ENCODE data around the gene HAND1. TPM values are rescaled to one million over a fixed set of nuclear protein-coding genes. Genes with fewer than 3 reads are reported as not detected.

Gene HAND1
- polyA plus RNA-seq, 1 experiment = not detected

DNA sequence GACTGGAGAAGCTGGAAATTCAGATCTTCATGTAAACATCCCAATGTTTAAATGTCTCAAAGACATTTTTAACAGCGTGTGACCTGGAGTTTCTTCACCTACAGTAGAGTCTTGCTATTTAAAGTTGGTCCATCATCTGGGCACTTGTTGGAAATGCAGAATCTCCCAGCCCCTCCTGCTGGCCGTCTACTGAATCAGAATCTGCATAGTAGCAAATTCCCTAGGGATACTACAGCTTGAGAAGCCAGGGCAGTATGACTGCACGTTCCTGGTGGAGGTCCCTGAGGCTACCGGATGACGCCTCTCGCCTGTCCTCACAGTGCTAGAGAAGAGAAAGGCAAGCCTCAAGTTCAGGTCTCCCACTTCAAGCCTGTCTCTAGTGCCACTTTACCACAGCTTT, 16.5 kb downstream of the HAND1 start:
- TF ChIP-seq CTCF (IDR thresholded peaks at IDR 0.05; ENCODE audit: low read depth, low read length) = peak; percentile 47
- no peaks in the 10 kb centered on the region for H3K27me3 ChIP-seq (ENCODE audit: control insufficient read depth, insufficient read depth, low read length)
- DNase-seq (ENCODE audit: low read depth, low spot score) = no peak
- no peak overlapping the region for H3K27ac ChIP-seq (ENCODE audit: low read depth, low read length)
- H3K4me3 ChIP-seq (ENCODE audit: low read depth, low read length) = no peak overlapping the region
- H3K9me3 ChIP-seq (ENCODE audit: control insufficient read depth, insufficient read depth, low read length) = no peaks in the 10 kb centered on the region
- POLR2A ChIA-PET = no interaction called here
- CTCF ChIA-PET = interaction anchor here (1.0 to 9.3 kb wide), 3 partner anchors 60 to 389 kb away, joined by 3 to 68 read pairs (median 4); no protein-coding TSS in a partner anchor

GRCh38 chr5:154460172-154460571, 17.9 kb downstream of the HAND1 start:
- ChIA-PET POLR2A (no interaction called here), CTCF (interaction anchor here (1.3 to 9.3 kb wide), 2 partner anchors 61 to 387 kb away, joined by 4 to 68 read pairs; no protein-coding TSS in a partner anchor)
- TF ChIP-seq CTCF (IDR thresholded peaks at IDR 0.05; ENCODE audit: low read depth, low read length) = no peak
- H3K27ac ChIP-seq (ENCODE audit: low read depth, low read length) = no peak overlapping the region
- no peak overlapping the region for H3K4me3 ChIP-seq (ENCODE audit: low read depth, low read length)
- no peaks in the 10 kb centered on the region for H3K9me3 ChIP-seq (ENCODE audit: control insufficient read depth, insufficient read depth, low read length)
- no peak for DNase-seq (ENCODE audit: low read depth, low spot score)
- no peaks in the 10 kb centered on the region for H3K27me3 ChIP-seq (ENCODE audit: control insufficient read depth, insufficient read depth, low read length)

DNA sequence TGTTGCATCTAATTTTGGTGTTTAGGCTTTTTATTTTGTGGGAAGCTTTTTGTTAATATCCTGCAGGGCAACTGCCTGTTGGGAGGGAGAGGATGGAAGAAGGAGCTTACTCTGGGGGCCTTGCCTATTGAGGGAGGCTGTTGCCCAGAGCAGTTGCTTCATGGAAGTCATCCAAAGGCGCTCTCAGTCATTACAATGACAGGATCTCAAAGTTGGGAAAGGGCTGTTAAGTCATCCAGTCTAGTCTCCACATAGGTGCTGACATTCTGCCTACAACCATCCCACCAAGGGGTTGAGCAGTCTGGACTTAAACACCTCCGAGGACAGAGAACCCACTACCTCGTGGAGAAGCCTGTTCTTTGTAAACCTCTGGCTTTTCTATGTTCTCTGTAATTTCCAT, 19.0 kb downstream of the HAND1 start:
- Histone ChIP-seq H3K4me3 (ENCODE audit: low read depth, low read length) (no peak overlapping the region), H3K9me3 (ENCODE audit: control insufficient read depth, insufficient read depth, low read length) (no peaks in the 10 kb centered on the region), H3K27ac (ENCODE audit: low read depth, low read length) (no peak overlapping the region), H3K27me3 (ENCODE audit: control insufficient read depth, insufficient read depth, low read length) (no peaks in the 10 kb centered on the region)
- POLR2A ChIA-PET = no interaction called here
- DNase-seq (ENCODE audit: low read depth, low spot score) = no peak
- CTCF ChIA-PET = interaction anchor here (2.0 to 3.9 kb wide), 2 partner anchors 8 to 9 kb away, joined by 4 to 22 read pairs; no protein-coding TSS in a partner anchor
- TF ChIP-seq CTCF (IDR thresholded peaks at IDR 0.05; ENCODE audit: low read depth, low read length) = no peak

DNA sequence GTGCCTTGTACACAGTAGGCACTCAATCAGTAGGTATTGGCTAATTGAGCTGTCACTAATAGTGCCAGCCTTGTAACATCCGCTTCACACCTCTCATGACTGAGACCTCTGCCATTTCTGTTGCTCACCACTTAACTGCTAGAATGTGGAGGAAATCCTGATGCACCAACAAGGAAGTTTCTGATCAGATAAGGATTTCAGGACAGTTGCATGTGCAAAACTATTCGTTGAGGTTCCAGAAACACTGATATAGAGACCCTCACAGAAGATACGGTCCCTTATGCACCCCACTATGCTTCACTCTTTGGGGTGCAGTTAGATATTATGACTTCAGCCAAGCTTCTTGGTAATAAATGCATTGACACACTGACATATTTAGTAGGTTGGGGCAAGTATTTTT, 21.5 kb downstream of the HAND1 start:
- Histone ChIP-seq H3K27ac (ENCODE audit: low read depth, low read length) (no peak overlapping the region), H3K27me3 (ENCODE audit: control insufficient read depth, insufficient read depth, low read length) (no peaks in the 10 kb centered on the region), H3K4me3 (ENCODE audit: low read depth, low read length) (no peak overlapping the region), H3K9me3 (ENCODE audit: control insufficient read depth, insufficient read depth, low read length) (no peaks in the 10 kb centered on the region)
- CTCF ChIA-PET = interaction anchor here (1.5 to 3.9 kb wide), 2 partner anchors 11 to 384 kb away, joined by 4 to 22 read pairs; no protein-coding TSS in a partner anchor
- TF ChIP-seq CTCF (IDR thresholded peaks at IDR 0.05; ENCODE audit: low read depth, low read length) = no peak
- no peak for DNase-seq (ENCODE audit: low read depth, low spot score)
- POLR2A ChIA-PET = no interaction called here

GRCh38 chr5:154455585-154455984, 22.4 kb downstream of the HAND1 start:
- Histone ChIP-seq H3K27ac (ENCODE audit: low read depth, low read length) (no peak overlapping the region), H3K9me3 (ENCODE audit: control insufficient read depth, insufficient read depth, low read length) (no peaks in the 10 kb centered on the region), H3K4me3 (ENCODE audit: low read depth, low read length) (no peak overlapping the region), H3K27me3 (ENCODE audit: control insufficient read depth, insufficient read depth, low read length) (no peaks in the 10 kb centered on the region)
- no peak for TF ChIP-seq CTCF (IDR thresholded peaks at IDR 0.05; ENCODE audit: low read depth, low read length)
- CTCF ChIA-PET = interaction anchor here (1.5 to 3.9 kb wide), 2 partner anchors 12 to 383 kb away, joined by 4 to 22 read pairs; no protein-coding TSS in a partner anchor
- DNase-seq (ENCODE audit: low read depth, low spot score) = no peak
- POLR2A ChIA-PET = no interaction called here
